Smooth muscle cell (in vitro differentiated cells): ENCODE results near the gene SLC35G6. TPM values are rescaled to one million over a fixed set of nuclear protein-coding genes. Genes with fewer than 3 reads are reported as not detected.

Source experiments
- DNase-seq: peaks from one replicate; lab custom pipeline; 2025; ENCODE audit not compliant: unreplicated experiment; lab: John Stamatoyannopoulos, UW
- H2AFZ ChIP-seq: fragments of 200-600 bp; sonication (generic); 2 replicates; pipeline ENCODE4 v1.6.0; 2016; ENCODE audit warnings: antibody characterized with exemption, low read depth, mild to moderate bottlenecking
- H3F3A ChIP-seq: fragments of 200-600 bp; sonication (generic); 2 replicates; pipeline ENCODE4 v1.6.0; 2017; ENCODE audit warnings: antibody characterized with exemption, low read depth
- H3K27ac ChIP-seq: fragments of 200-600 bp; sonication (generic); 2 replicates; pipeline ENCODE4 v1.5.1; 2016; ENCODE audit warnings: low read depth, mild to moderate bottlenecking
- H3K27me3 ChIP-seq: fragments of 200-600 bp; sonication (generic); 2 replicates; pipeline ENCODE4 v1.6.1; 2016; ENCODE audit warnings: low read depth, mild to moderate bottlenecking
- H3K36me3 ChIP-seq: fragments of 200-600 bp; sonication (generic); 2 replicates; pipeline ENCODE4 v1.5.1; 2016; ENCODE audit warnings: low read depth
- H3K4me1 ChIP-seq: fragments of 200-600 bp; sonication (generic); 2 replicates; pipeline ENCODE4 v1.5.1; 2016; ENCODE audit warnings: low read depth
- H3K4me2 ChIP-seq: fragments of 200-600 bp; sonication (generic); 2 replicates; pipeline ENCODE4 v1.6.0; 2016; ENCODE audit warnings: mild to moderate bottlenecking
- H3K4me3 ChIP-seq: fragments of 200-600 bp; sonication (generic); 2 replicates; pipeline ENCODE4 v1.5.1; 2016; ENCODE audit warnings: mild to moderate bottlenecking
- H3K79me2 ChIP-seq: fragments of 200-600 bp; sonication (generic); 2 replicates; pipeline ENCODE4 v1.6.0; 2016; ENCODE audit warnings: low read depth, mild to moderate bottlenecking
- H3K9ac ChIP-seq: fragments of 200-600 bp; sonication (generic); 2 replicates; pipeline ENCODE4 v1.6.0; 2016; ENCODE audit warnings: low read depth
- H3K9me3 ChIP-seq: fragments of 200-600 bp; sonication (generic); replicated peaks from 2 replicates; pipeline ENCODE4 v1.5.1; 2016; ENCODE audit warnings: low read depth
- H4K20me1 ChIP-seq: fragments of 200-600 bp; sonication (generic); 2 replicates; pipeline ENCODE4 v1.6.0; 2016; ENCODE audit warnings: low read depth
- CTCF ChIP-seq: fragments of 200-600 bp; sonication (generic); IDR thresholded peaks from 2 replicates; pipeline ENCODE4 v1.5.1; 2017; ENCODE audit warnings: borderline replicate concordance, mild to moderate bottlenecking, antibody characterized with exemption; ENCODE audit not compliant: insufficient read depth, poor library complexity, severe bottlenecking
- whole genome bisulfite sequencing: methylation state at CpG from one replicate; pipeline ENCODE4 v1.1.7; 2016; ENCODE audit warnings: low lambda C conversion rate; 5-methylcytosine and 5-hydroxymethylcytosine counted together
- polyA plus RNA-seq: library from polyadenylated mRNA; unstranded; fragments of >200 nt; fragmentation: Nextera tagmentation; extraction: Ambion mirVana; gene quantifications from 2 replicates; pipeline ENCODE4 v1.2.1, GENCODE V29; 2016
- total RNA-seq: library from RNA; depleted of rRNA; stranded (reverse); fragments of >200 nt; gene quantifications from 2 replicates; pipeline ENCODE4 v1.2.3, GENCODE V29; 2014

Gene SLC35G6
- total and polyA plus RNA-seq, 2 experiments from 2014 or later, result not detected

- no peaks in the 10 kb centered on the region for H3K36me3 ChIP-seq
- H3F3A ChIP-seq, result peaks cover 16% of the 10 kb centered on the region
- peaks cover 22% of the 10 kb centered on the region for H3K4me1 ChIP-seq
- H2AFZ ChIP-seq, result no peak overlapping the region
- WGBS, result 13% methylated on average over 27 of the region's 31 CpGs
- no peak for DNase-seq
- no peaks in the 10 kb centered on the region for H3K79me2 ChIP-seq
- H3K9me3 ChIP-seq, result no peaks in the 10 kb centered on the region
- no peaks in the 10 kb centered on the region for H3K27me3 ChIP-seq
- no peak for TF ChIP-seq CTCF
- H3K4me2 ChIP-seq, result peak overlapping the region; percentile 88
- no peak overlapping the region for H3K27ac ChIP-seq
- peaks cover 12% of the 10 kb centered on the region for H4K20me1 ChIP-seq
- H3K4me3 ChIP-seq, result peak overlapping the region; percentile 61
- H3K9ac ChIP-seq, result no peak overlapping the region
Observed at GRCh38 chr17:7437369-7437863, 43.8 kb upstream of the SLC35G6 start.

GRCh38 chr17:7437950-7438614 is 43.2 kb upstream of the SLC35G6 start:
- no peaks in the 10 kb centered on the region for H3K36me3 ChIP-seq
- peaks cover 12% of the 10 kb centered on the region for H4K20me1 ChIP-seq
- no peaks in the 10 kb centered on the region for H3K79me2 ChIP-seq
- H3K4me2 ChIP-seq, result peak overlapping the region; percentile 88
- TF ChIP-seq CTCF, result no peak
- H3K27me3 ChIP-seq, result no peaks in the 10 kb centered on the region
- no peak for DNase-seq
- peak overlapping the region; percentile 61 for H3K4me3 ChIP-seq
- peaks cover 16% of the 10 kb centered on the region for H3F3A ChIP-seq
- no peak overlapping the region for H3K27ac ChIP-seq
- WGBS, result 3% methylated on average over 43 of the region's 48 CpGs
- peaks cover 22% of the 10 kb centered on the region for H3K4me1 ChIP-seq
- H2AFZ ChIP-seq, result no peak overlapping the region
- no peaks in the 10 kb centered on the region for H3K9me3 ChIP-seq
- peak overlapping the region; percentile 45 for H3K9ac ChIP-seq

- Histone ChIP-seq H3K27ac (no peak overlapping the region), H3K4me2 (peak overlapping the region; percentile 88), H2AFZ (no peak overlapping the region), H3F3A (peaks cover 16% of the 10 kb centered on the region), H3K9me3 (no peaks in the 10 kb centered on the region), H3K9ac (peak overlapping the region; percentile 45), H3K36me3 (no peaks in the 10 kb centered on the region), H3K27me3 (no peaks in the 10 kb centered on the region), H3K4me1 (peaks cover 22% of the 10 kb centered on the region), H4K20me1 (peaks cover 12% of the 10 kb centered on the region), H3K79me2 (no peaks in the 10 kb centered on the region), H3K4me3 (peak overlapping the region; percentile 61)
- 33% methylated on average over 11 of the region's 11 CpGs for WGBS
- no peak for DNase-seq
- TF ChIP-seq CTCF, result no peak
Observed at GRCh38 chr17:7438656-7439460, 42.4 kb upstream of the SLC35G6 start.
